22Rv1 (cell line): ENCODE data around the gene AIP.

Source experiments
- ZFX ChIP-seq: fragments of 450-650 bp; IDR thresholded peaks from 2 replicates; pipeline ENCODE4 v1.6.1; 2017; ENCODE audit warnings: antibody characterized with exemption, borderline replicate concordance
- TF ChIP-seq, protein P1 (sequence below): fragments of 450-650 bp; IDR thresholded peaks from 2 replicates; pipeline ENCODE4 v1.5.1; 2017; ENCODE audit warnings: mild to moderate bottlenecking

DNA sequence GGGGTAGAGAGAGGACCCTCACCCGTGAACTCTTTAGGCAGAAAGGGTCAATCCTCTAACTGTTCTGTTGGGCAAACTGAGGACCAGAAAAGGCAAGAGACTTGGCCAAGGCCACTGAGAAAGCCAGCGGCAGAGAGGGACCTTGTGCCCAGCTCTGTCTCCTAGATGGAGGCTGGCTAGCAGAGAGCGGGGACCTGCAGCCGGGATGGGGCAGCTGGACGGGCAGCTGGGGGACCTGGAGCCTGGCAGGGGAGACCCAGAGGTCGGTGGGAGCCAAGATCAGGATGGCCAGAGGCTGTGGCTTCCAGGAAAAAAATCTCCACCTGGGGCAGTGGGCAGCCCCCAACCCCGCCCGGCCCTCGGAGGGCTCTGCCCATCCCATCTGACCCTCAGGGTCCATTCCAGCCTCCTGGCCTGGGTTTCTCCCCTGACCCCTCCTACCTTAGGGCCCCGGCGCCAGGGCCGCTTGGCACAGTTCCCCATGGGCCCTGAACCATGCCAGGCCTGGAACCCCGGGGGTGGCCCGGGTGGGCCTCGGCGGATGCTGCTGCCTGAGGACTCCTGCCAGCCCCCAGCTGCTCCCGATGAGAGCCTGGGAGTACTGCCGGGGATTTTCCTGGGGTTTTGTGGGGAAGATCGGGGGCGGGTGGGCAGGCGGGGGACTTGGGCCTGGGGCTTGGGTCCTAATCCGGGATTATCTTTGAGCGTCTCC, 40.2 kb downstream of the AIP start, which contains the start of gene CABP2:
- TF ChIP-seq, protein P1, sequence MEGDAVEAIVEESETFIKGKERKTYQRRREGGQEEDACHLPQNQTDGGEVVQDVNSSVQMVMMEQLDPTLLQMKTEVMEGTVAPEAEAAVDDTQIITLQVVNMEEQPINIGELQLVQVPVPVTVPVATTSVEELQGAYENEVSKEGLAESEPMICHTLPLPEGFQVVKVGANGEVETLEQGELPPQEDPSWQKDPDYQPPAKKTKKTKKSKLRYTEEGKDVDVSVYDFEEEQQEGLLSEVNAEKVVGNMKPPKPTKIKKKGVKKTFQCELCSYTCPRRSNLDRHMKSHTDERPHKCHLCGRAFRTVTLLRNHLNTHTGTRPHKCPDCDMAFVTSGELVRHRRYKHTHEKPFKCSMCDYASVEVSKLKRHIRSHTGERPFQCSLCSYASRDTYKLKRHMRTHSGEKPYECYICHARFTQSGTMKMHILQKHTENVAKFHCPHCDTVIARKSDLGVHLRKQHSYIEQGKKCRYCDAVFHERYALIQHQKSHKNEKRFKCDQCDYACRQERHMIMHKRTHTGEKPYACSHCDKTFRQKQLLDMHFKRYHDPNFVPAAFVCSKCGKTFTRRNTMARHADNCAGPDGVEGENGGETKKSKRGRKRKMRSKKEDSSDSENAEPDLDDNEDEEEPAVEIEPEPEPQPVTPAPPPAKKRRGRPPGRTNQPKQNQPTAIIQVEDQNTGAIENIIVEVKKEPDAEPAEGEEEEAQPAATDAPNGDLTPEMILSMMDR = no peak
- no peak for TF ChIP-seq ZFX
